ENCODE measurements around the gene F13A1.

F13A1 gene

GRCh38 chr6:6169141-6169540, 151.3 kb downstream of the F13A1 start:
- Mint-ChIP-seq H3K27ac (no peak overlapping the region), H3K4me3 (no peak overlapping the region), H3K27me3 (no peaks in the 10 kb centered on the region), H3K4me1 (no peaks in the 10 kb centered on the region), H3K9me3 (no peaks in the 10 kb centered on the region), H3K36me3 (ENCODE audit: low read depth) (no peaks in the 10 kb centered on the region)
- DNase-seq (no peak), ATAC-seq (no peak)

- Mint-ChIP-seq H3K36me3 (ENCODE audit: low read depth) (no peaks in the 10 kb centered on the region), H3K27ac (no peak overlapping the region), H3K4me3 (no peak overlapping the region), H3K27me3 (no peaks in the 10 kb centered on the region), H3K4me1 (no peaks in the 10 kb centered on the region), H3K9me3 (no peaks in the 10 kb centered on the region)
- ATAC-seq (no peak), DNase-seq (no peak)
These were observed 154.4 kb downstream of the F13A1 start for GRCh38 chr6:6166064-6166463.

- ATAC-seq, result no peak
- DNase-seq, result no peak
- Mint-ChIP-seq H3K4me1 (no peaks in the 10 kb centered on the region), H3K36me3 (ENCODE audit: low read depth) (no peaks in the 10 kb centered on the region), H3K4me3 (no peak overlapping the region), H3K27me3 (no peaks in the 10 kb centered on the region), H3K9me3 (no peaks in the 10 kb centered on the region), H3K27ac (no peak overlapping the region)
These were observed 156.1 kb downstream of the F13A1 start for GRCh38 chr6:6164367-6164766.

- Mint-ChIP-seq H3K27me3 (peaks cover 7% of the 10 kb centered on the region), H3K4me1 (no peaks in the 10 kb centered on the region), H3K4me3 (no peak overlapping the region), H3K36me3 (ENCODE audit: low read depth) (no peaks in the 10 kb centered on the region), H3K9me3 (no peaks in the 10 kb centered on the region), H3K27ac (no peak overlapping the region)
- no peak for ATAC-seq
- no peak for DNase-seq
These were observed 166.1 kb downstream of the F13A1 start for GRCh38 chr6:6154335-6154734.

GRCh38 chr6:6152060-6152459, 168.4 kb downstream of the F13A1 start:
- H3K4me1 Mint-ChIP-seq, result no peaks in the 10 kb centered on the region
- H3K9me3 Mint-ChIP-seq, result no peaks in the 10 kb centered on the region
- DNase-seq, result no peak
- no peak overlapping the region for H3K27ac Mint-ChIP-seq
- no peak overlapping the region for H3K4me3 Mint-ChIP-seq
- no peaks in the 10 kb centered on the region for H3K36me3 Mint-ChIP-seq (ENCODE audit: low read depth)
- no peak for ATAC-seq
- peaks cover 8% of the 10 kb centered on the region for H3K27me3 Mint-ChIP-seq

- Mint-ChIP-seq H3K4me1 (no peaks in the 10 kb centered on the region), H3K36me3 (ENCODE audit: low read depth) (no peaks in the 10 kb centered on the region), H3K9me3 (no peaks in the 10 kb centered on the region)
These were observed 172.2 kb downstream of the F13A1 start for GRCh38 chr6:6148192-6148815.

GRCh38 chr6:6131492-6132109, 188.9 kb downstream of the F13A1 start:
- no peak for DNase-seq
- no peak overlapping the region for H3K4me3 Mint-ChIP-seq
- no peaks in the 10 kb centered on the region for H3K36me3 Mint-ChIP-seq (ENCODE audit: low read depth)
- H3K9me3 Mint-ChIP-seq, result no peaks in the 10 kb centered on the region
- no peaks in the 10 kb centered on the region for H3K4me1 Mint-ChIP-seq
- no peak for ATAC-seq
- H3K27me3 Mint-ChIP-seq, result peaks cover 3% of the 10 kb centered on the region
- H3K27ac Mint-ChIP-seq, result no peak overlapping the region

More at GRCh38 chr6:6148192-6148815, 172.2 kb downstream of the F13A1 start:
- H3K4me3 Mint-ChIP-seq, result no peak overlapping the region
- H3K27me3 Mint-ChIP-seq, result peaks cover 5% of the 10 kb centered on the region
- no peak overlapping the region for H3K27ac Mint-ChIP-seq
- ATAC-seq, result no peak
- DNase-seq, result no peak

- H3K27me3 Mint-ChIP-seq, result peaks cover 11% of the 10 kb centered on the region
- ATAC-seq, result no peak
- H3K27ac Mint-ChIP-seq, result no peak overlapping the region
- no peak overlapping the region for H3K4me3 Mint-ChIP-seq
- DNase-seq, result no peak
- peaks cover 22% of the 10 kb centered on the region for H3K9me3 Mint-ChIP-seq
- H3K36me3 Mint-ChIP-seq (ENCODE audit: low read depth), result peaks cover 3% of the 10 kb centered on the region
- H3K4me1 Mint-ChIP-seq, result no peaks in the 10 kb centered on the region
These were observed 195.0 kb downstream of the F13A1 start for GRCh38 chr6:6125495-6125894.

GRCh38 chr6:6123803-6124202, 196.7 kb downstream of the F13A1 start:
- H3K27ac Mint-ChIP-seq, result no peak overlapping the region
- no peak overlapping the region for H3K4me3 Mint-ChIP-seq
- ATAC-seq, result no peak
- no peak for DNase-seq
- H3K4me1 Mint-ChIP-seq, result no peaks in the 10 kb centered on the region
- H3K27me3 Mint-ChIP-seq, result peaks cover 10% of the 10 kb centered on the region
- peaks cover 4% of the 10 kb centered on the region for H3K36me3 Mint-ChIP-seq (ENCODE audit: low read depth)
- H3K9me3 Mint-ChIP-seq, result peaks cover 26% of the 10 kb centered on the region

GRCh38 chr6:6121943-6122342, 198.5 kb downstream of the F13A1 start:
- no peak for ATAC-seq
- Mint-ChIP-seq H3K27ac (no peak overlapping the region), H3K36me3 (ENCODE audit: low read depth) (peaks cover 7% of the 10 kb centered on the region), H3K4me3 (no peak overlapping the region), H3K9me3 (peaks cover 37% of the 10 kb centered on the region), H3K27me3 (peaks cover 17% of the 10 kb centered on the region), H3K4me1 (no peaks in the 10 kb centered on the region)
- DNase-seq, result no peak

GRCh38 chr6:6105472-6106036, 214.9 kb downstream of the F13A1 start:
- no peaks in the 10 kb centered on the region for H3K36me3 Mint-ChIP-seq (ENCODE audit: low read depth)
- H3K9me3 Mint-ChIP-seq, result peaks cover 21% of the 10 kb centered on the region
- DNase-seq (no peak), ATAC-seq (no peak)
- H3K27ac Mint-ChIP-seq, result no peak overlapping the region
- no peaks in the 10 kb centered on the region for H3K4me1 Mint-ChIP-seq
- no peak overlapping the region for H3K4me3 Mint-ChIP-seq
- peaks cover 38% of the 10 kb centered on the region for H3K27me3 Mint-ChIP-seq
